Heart left ventricle (tissue), 16 donors: ENCODE data around the gene IQGAP2. TPM values are rescaled to one million over a fixed set of nuclear protein-coding genes. Genes with fewer than 3 reads are reported as not detected.

ENCODE experiments used
- ATAC-seq, 4 donors: fragments of 200-7000 bp; cut with Tn5 transposase; one replicate each; pipeline ENCODE4 v1.9.1; 2020 to 2022; ENCODE audit warnings: moderate library complexity in 4 of 4, mild to moderate bottlenecking in 3 of 4, moderate number of reproducible peaks in 1 of 4
- DNase-seq, 5 donors: peaks; one replicate each; pipeline ENCODE4 v3.0.0-alpha.2; 2020
- H3K27ac ChIP-seq, 12 donors: fragments of 200-600 bp; sonication (generic) in 4 of 12; one replicate each; pipeline versions ENCODE4 v1.5.0 to v1.8.0; 2016 to 2022; ENCODE audit warnings: mild to moderate bottlenecking in 2 of 12
- H3K27me3 ChIP-seq, 9 donors: fragments of 200-600 bp; sonication (generic) in 2 of 9; one replicate each; pipeline versions ENCODE4 v1.5.1 to v1.8.0; 2016 to 2022; ENCODE audit warnings: mild to moderate bottlenecking in 3 of 9
- H3K36me3 ChIP-seq, 9 donors: fragments of 200-600 bp; sonication (generic) in 2 of 9; one replicate each; pipeline versions ENCODE4 v1.5.0 to v1.8.0; 2018 to 2022; ENCODE audit warnings: mild to moderate bottlenecking in 2 of 9
- H3K4me1 ChIP-seq, 12 donors: fragments of 200-600 bp; sonication (generic) in 4 of 12; one replicate each; pipeline versions ENCODE4 v1.5.0 to v1.8.0; 2016 to 2022; ENCODE audit warnings: mild to moderate bottlenecking in 3 of 12
- H3K4me3 ChIP-seq, 12 donors: fragments of 200-600 bp; sonication (generic) in 4 of 12; one replicate each; pipeline versions ENCODE4 v1.5.0 to v1.8.0; 2017 to 2022; ENCODE audit warnings: mild to moderate bottlenecking in 9 of 12, moderate library complexity in 4 of 12
- H3K9me3 ChIP-seq, 12 donors: fragments of 200-600 bp; sonication (generic) in 4 of 12; one replicate each; pipeline versions ENCODE4 v1.5.0 to v1.8.0; 2016 to 2022; ENCODE audit warnings: mild to moderate bottlenecking in 1 of 12
- POLR2A ChIP-seq, 2 donors: fragments of 450-650 bp; IDR thresholded peaks; one replicate each; pipeline ENCODE4 v1.6.1; 2017; ENCODE audit warnings: antibody characterized with exemption in 2 of 2, mild to moderate bottlenecking in 2 of 2, moderate library complexity in 2 of 2
- WGBS, 4 donors: extraction: QIAGEN DNeasy Blood & Tissue Kit in 2 of 4; methylation state at CpG; one replicate each; pipeline versions ENCODE4 v1.1.5 to v1.1.7; 2013 to 2018; 5-methylcytosine and 5-hydroxymethylcytosine counted together
- intact Hi-C, 10 donors: fragments of 100-400 bp; cut with DNase I; formaldehyde crosslinking; loops; one replicate each; pipeline versions ENCODE4 v1.11.1 to v1.14.2; 2022
- polyA plus RNA-seq, 2 donors: library from polyadenylated mRNA; stranded (reverse); fragments of 200-250 nt; gene quantifications; one replicate each; pipeline ENCODE4 v1.2.3, GENCODE V29; 2013
- total RNA-seq, 9 donors: library from RNA; depleted of rRNA in 2 of 9; stranded (reverse); fragments of >200 nt in 2 of 9; fragmentation: NEBNext Ultra II Directional in 3 of 9; extraction: Animal tissue kit (Norgen Biotek cat#: 25700) in 3 of 9; gene quantifications; one replicate each; pipeline versions ENCODE4 v1.1.0 to v1.2.4, GENCODE V29; 2016 to 2023
- TF ChIP-seq, protein P1 (sequence below), 12 donors: fragments of 200-600 bp; sonication (generic) in 4 of 12; IDR thresholded peaks; one replicate each; pipeline versions ENCODE4 v1.5.0 to v1.8.0; 2018 to 2022; ENCODE audit warnings: antibody characterized with exemption in 12 of 12, mild to moderate bottlenecking in 5 of 12
- donor health status: ischemic (EF 13 %, LVEDD 7.1; RV severe dilation, severe dysfunction).
- donor health status: healthy with polysubstance abuse.
- donor health status: DM: no; HTN: yes; CAD: no.
- donor health status: DM: no; HTN: no; CAD: no.
- donor health status: ischemic (EF 25% LVEDD 6.9; RV normal size, moderate dysfunction).
- donor health status: ischemic (EF 25% LVEDD 5.7; RV mildly dilated, moderate dysfunction).
- donor health status: healthy.
- donor health status: DM: yes; HTN: yes; CAD: no.
- donor health status: ischemic (EF 35%, LVEDD 5.7; RV mildly dilated, moderate dysfunction).
- donor health status: nonischemic (EF 11% LVEDD 7.7; RV severe dilation, severe dysfunction).
- donor health status: DM: yes; HTN: yes; CAD: no.
- donor health status: PGD.
- donor health status: ischemic (EF 29% LVEDD 5.4; RV normal size, mild dysfunction).
- donor health status: nonischemic (EF 23%, LVEDD 6.1; RV moderate dilation, normal function).

The IQGAP2 gene
- total and polyA plus RNA-seq, 11 donors: 1.7 to 35.4 (median 6.1) TPM

DNA sequence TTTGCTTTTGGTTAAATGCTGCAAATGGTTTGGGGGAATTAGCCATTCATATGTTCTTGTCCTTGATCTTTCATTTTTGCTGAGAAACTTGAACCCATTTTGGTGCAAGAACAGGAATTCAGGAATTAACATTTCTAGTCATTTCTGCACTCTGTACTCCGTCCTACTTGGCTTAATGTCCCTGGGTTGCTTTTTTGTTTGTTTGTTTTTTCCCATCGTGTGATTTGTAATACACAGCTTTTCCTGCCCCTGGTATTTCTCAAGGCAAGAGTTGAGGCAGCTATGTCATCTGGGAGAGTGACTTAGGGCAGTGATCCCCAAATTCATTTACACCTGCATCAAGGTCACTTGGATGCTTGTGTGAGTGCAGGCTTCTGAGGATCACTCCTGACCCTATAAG is 71.3 kb downstream of the IQGAP2 start:
- no peaks in the 10 kb centered on the region for H3K9me3 ChIP-seq
- no peak overlapping the region for H3K27ac ChIP-seq
- ATAC-seq: no peak
- H3K4me1 ChIP-seq: peaks cover 0 to 26% (median 0%) of the 10 kb centered on the region in 12 donors
- H3K4me3 ChIP-seq: no peak overlapping the region
- no peaks in the 10 kb centered on the region for H3K36me3 ChIP-seq
- intact Hi-C loops: no loop called here
- no peak for DNase-seq
- WGBS, 4 donors: 51 to 79% (median 76%) methylated on average over 2 of the region's 2 CpGs
- H3K27me3 ChIP-seq: no peaks in the 10 kb centered on the region
- TF ChIP-seq POLR2A (IDR thresholded peaks at IDR 0.05): no peak
- TF ChIP-seq, protein P1, sequence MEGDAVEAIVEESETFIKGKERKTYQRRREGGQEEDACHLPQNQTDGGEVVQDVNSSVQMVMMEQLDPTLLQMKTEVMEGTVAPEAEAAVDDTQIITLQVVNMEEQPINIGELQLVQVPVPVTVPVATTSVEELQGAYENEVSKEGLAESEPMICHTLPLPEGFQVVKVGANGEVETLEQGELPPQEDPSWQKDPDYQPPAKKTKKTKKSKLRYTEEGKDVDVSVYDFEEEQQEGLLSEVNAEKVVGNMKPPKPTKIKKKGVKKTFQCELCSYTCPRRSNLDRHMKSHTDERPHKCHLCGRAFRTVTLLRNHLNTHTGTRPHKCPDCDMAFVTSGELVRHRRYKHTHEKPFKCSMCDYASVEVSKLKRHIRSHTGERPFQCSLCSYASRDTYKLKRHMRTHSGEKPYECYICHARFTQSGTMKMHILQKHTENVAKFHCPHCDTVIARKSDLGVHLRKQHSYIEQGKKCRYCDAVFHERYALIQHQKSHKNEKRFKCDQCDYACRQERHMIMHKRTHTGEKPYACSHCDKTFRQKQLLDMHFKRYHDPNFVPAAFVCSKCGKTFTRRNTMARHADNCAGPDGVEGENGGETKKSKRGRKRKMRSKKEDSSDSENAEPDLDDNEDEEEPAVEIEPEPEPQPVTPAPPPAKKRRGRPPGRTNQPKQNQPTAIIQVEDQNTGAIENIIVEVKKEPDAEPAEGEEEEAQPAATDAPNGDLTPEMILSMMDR (IDR thresholded peaks at IDR 0.05): no peak

DNA sequence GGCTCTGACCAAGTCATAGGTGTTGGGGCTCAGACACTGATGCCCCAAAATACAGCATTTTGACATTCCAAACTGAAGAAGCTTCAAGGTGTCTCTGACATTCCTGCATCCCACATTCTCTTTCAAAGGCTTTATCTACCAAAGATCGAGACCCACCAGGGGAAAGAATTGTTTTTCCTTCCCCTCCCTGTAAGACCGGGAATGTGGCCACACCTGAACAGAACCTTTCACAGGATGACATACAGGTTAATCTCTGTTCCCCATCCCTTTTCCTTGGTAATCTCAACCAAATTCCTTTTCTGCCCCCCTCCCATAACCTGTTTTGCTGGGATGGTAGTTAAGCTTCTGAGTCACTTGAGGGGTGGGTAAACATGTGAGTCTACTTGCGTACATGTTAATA is 72.3 kb downstream of the IQGAP2 start:
- DNase-seq: no peak
- TF ChIP-seq POLR2A (IDR thresholded peaks at IDR 0.05): no peak
- TF ChIP-seq, protein P1 (IDR thresholded peaks at IDR 0.05): no peak
- Histone ChIP-seq H3K27ac (no peak overlapping the region), H3K36me3 (no peaks in the 10 kb centered on the region), H3K9me3 (no peaks in the 10 kb centered on the region), H3K4me3 (no peak overlapping the region), H3K27me3 (no peaks in the 10 kb centered on the region), H3K4me1 (peaks cover 0 to 31% (median 0%) of the 10 kb centered on the region in 12 donors)
- intact Hi-C loops: no loop called here
- 77 to 87% (median 84%) methylated on average over 3 of the region's 3 CpGs for WGBS, 4 donors
- no peak for ATAC-seq

DNA sequence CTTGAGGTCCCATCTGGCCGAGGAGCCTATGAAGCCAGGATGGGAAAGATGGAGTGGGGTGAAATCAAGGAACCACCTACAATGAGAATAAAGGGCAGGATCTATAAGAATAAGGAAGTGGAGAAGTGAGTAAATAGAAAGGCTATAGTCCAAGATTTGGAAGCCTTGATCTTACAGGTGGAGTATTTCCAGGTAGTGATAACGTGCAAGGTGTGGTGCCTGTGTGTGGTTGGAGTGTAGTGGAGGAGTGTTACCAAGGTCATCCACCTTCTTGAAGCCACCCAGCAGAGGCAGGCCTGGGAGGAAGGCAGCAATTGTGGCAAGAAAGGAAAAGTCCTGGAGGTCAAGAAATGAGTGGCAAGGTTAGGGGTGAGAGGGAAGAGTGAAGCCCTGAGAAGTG is 72.9 kb downstream of the IQGAP2 start:
- H3K4me3 ChIP-seq: no peak overlapping the region
- intact Hi-C loops: no loop called here
- ATAC-seq: no peak
- no peaks in the 10 kb centered on the region for H3K36me3 ChIP-seq
- H3K27me3 ChIP-seq: no peaks in the 10 kb centered on the region
- no peaks in the 10 kb centered on the region for H3K9me3 ChIP-seq
- peaks cover 0 to 31% (median 0%) of the 10 kb centered on the region in 12 donors for H3K4me1 ChIP-seq
- TF ChIP-seq, protein P1 (IDR thresholded peaks at IDR 0.05): no peak
- TF ChIP-seq POLR2A (IDR thresholded peaks at IDR 0.05): no peak
- H3K27ac ChIP-seq: no peak overlapping the region
- DNase-seq: no peak
- 87 to 91% (median 89%) methylated on average over 2 of the region's 2 CpGs for WGBS, 4 donors

DNA sequence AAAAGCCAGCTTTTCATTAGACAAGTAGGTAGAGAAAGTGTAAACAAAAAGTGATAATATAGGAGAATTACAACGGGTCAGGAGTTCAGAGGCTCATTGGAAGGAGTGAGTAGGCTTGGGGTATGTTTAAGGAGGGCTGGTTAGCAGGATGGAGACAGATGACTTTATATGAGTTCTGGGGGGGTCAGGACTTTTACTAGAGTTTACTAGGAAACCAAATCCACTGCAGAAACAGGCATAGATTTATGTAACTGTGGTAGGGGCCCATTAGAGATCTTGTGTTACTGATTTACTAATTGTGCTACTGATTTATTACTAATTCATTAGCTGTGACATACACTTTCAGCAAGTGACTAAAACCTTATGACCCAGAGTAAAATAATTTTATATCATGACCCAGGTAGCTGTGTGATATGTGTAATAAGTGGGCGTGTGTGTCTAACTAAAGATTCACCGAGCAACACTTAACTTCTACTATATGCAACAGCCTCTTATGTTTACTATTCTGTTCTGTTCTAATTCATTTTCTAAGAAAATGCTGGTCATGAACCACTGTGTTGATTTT is 73.5 kb downstream of the IQGAP2 start:
- Histone ChIP-seq H3K27ac (no peak overlapping the region), H3K9me3 (no peaks in the 10 kb centered on the region), H3K4me1 (peaks cover 0 to 31% (median 0%) of the 10 kb centered on the region in 12 donors), H3K27me3 (no peaks in the 10 kb centered on the region), H3K36me3 (no peaks in the 10 kb centered on the region), H3K4me3 (no peak overlapping the region)
- DNase-seq: no peak
- no peak for ATAC-seq
- no peak for TF ChIP-seq POLR2A (IDR thresholded peaks at IDR 0.05)
- 82 to 89% (median 86%) methylated on average over 3 of the region's 3 CpGs for WGBS, 4 donors
- intact Hi-C loops: no loop called here

DNA sequence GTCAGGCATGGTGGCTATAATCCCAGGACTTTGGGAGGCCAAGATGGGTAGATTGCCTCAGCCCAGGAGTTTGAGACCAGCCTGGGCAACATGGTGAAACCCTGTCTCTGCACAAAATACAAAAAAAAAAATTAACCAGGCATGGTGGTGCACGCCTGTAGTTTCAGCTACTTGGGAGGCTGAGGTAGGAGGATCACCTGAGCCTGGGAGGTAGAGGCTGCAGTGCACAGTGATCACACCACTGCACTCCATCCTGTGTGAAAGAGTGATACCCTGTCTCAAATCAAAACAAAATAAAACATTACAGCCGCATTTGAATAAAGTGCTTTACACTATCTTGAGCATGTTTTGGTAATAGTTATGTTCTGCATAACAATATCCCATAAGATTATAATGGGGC is 74.0 kb downstream of the IQGAP2 start:
- H3K9me3 ChIP-seq: no peaks in the 10 kb centered on the region
- 92 to 98% (median 95%) methylated on average over 2 of the region's 2 CpGs for WGBS, 4 donors
- no peaks in the 10 kb centered on the region for H3K36me3 ChIP-seq
- no peak overlapping the region for H3K27ac ChIP-seq
- ATAC-seq (no peak), DNase-seq (no peak)
- intact Hi-C loops: no loop called here
- peaks cover 0 to 31% (median 0%) of the 10 kb centered on the region in 12 donors for H3K4me1 ChIP-seq
- H3K27me3 ChIP-seq: no peaks in the 10 kb centered on the region
- TF ChIP-seq, protein P1 (IDR thresholded peaks at IDR 0.05): no peak
- no peak for TF ChIP-seq POLR2A (IDR thresholded peaks at IDR 0.05)
- H3K4me3 ChIP-seq: no peak overlapping the region
